ENCODE results near the gene HOXA13.
A peak's percentile ranks its signal among the peaks of the same experiment; 100 is the strongest.

HOXA13 gene

GRCh38 chr7:27144781-27145164, 55.1 kb downstream of the HOXA13 start (continued):
- no peak for TF ChIP-seq FEZF1 (tag by site-specific recombination; IDR thresholded peaks at IDR 0.05)
- TF ChIP-seq TSHZ1 (tag by site-specific recombination; IDR thresholded peaks at IDR 0.05; ENCODE audit: borderline replicate concordance), result peak; percentile 28; the same call in 1 of the 2 replicates
- no peak for TF ChIP-seq ZNF211 (tag by site-specific recombination; IDR thresholded peaks at IDR 0.05; ENCODE audit: low read depth)
